ENCODE results near the gene SIT1. TPM values are rescaled to one million over a fixed set of nuclear protein-coding genes. Genes with fewer than 3 reads are reported as not detected.

SIT1 gene
- total RNA-seq, 1 experiment from 2014 or later: not detected

GRCh38 chr9:35682520-35683315 lies 32.0 kb upstream of the SIT1 start:
- DNase-seq (ENCODE audit: low spot score): no peak

GRCh38 chr9:35682051-35682450 lies 31.3 kb upstream of the SIT1 start:
- DNase-seq (ENCODE audit: low spot score): no peak

- DNase-seq (ENCODE audit: low spot score): no peak
These were observed 30.7 kb upstream of the SIT1 start for GRCh38 chr9:35681341-35682002.

GRCh38 chr9:35680331-35681105 lies 29.8 kb upstream of the SIT1 start:
- DNase-seq (ENCODE audit: low spot score): no peak

- DNase-seq (ENCODE audit: low spot score): no peak
These were observed 29.1 kb upstream of the SIT1 start for GRCh38 chr9:35679766-35680330.

GRCh38 chr9:35679091-35679490 lies 28.4 kb upstream of the SIT1 start:
- no peak for DNase-seq (ENCODE audit: low spot score)

GRCh38 chr9:35675732-35676392 lies 25.1 kb upstream of the SIT1 start:
- DNase-seq (ENCODE audit: low spot score): no peak

GRCh38 chr9:35675204-35675603 lies 24.5 kb upstream of the SIT1 start:
- DNase-seq (ENCODE audit: low spot score): no peak

- DNase-seq (ENCODE audit: low spot score): no peak
These were observed 23.3 kb upstream of the SIT1 start for GRCh38 chr9:35674025-35674361.

GRCh38 chr9:35673132-35674024 lies 22.6 kb upstream of the SIT1 start, which contains the start of gene CA9:
Gene CA9 (plus strand): TSS chr9:35673928. CDS start chr9:35673960, 32 bp downstream.
- DNase-seq (ENCODE audit: low spot score): peak; percentile 66

- DNase-seq (ENCODE audit: low spot score): peak; percentile 99
These were observed 18.8 kb upstream of the SIT1 start for GRCh38 chr9:35669331-35670145.

- no peak for DNase-seq (ENCODE audit: low spot score)
These were observed 17.2 kb upstream of the SIT1 start for GRCh38 chr9:35667939-35668338.

- DNase-seq (ENCODE audit: low spot score): no peak
These were observed 15.8 kb upstream of the SIT1 start for GRCh38 chr9:35666549-35666948.

GRCh38 chr9:35666045-35666444 lies 15.3 kb upstream of the SIT1 start:
- DNase-seq (ENCODE audit: low spot score): no peak

- DNase-seq (ENCODE audit: low spot score): no peak
These were observed 14.7 kb upstream of the SIT1 start for GRCh38 chr9:35665471-35665818.

- DNase-seq (ENCODE audit: low spot score): peak; percentile 86
These were observed 14.1 kb upstream of the SIT1 start, which contains the start of gene ARHGEF39 for GRCh38 chr9:35664531-35665470. Gene ARHGEF39 (minus strand): TSS chr9:35665195. CDS start chr9:35665169, 26 bp downstream.

- no peak for DNase-seq (ENCODE audit: low spot score)
These were observed 11.7 kb upstream of the SIT1 start for GRCh38 chr9:35662437-35662836.

GRCh38 chr9:35661756-35662350 lies 11.1 kb upstream of the SIT1 start:
- DNase-seq (ENCODE audit: low spot score): no peak

All from HT-29 (cell line).